ENCODE measurements around the gene CMTM7. TPM values are rescaled to one million over a fixed set of nuclear protein-coding genes. Genes with fewer than 3 reads are reported as not detected.

Gene CMTM7
- total RNA-seq, 1 experiment from 2014 or later = 62.6 TPM

DNA sequence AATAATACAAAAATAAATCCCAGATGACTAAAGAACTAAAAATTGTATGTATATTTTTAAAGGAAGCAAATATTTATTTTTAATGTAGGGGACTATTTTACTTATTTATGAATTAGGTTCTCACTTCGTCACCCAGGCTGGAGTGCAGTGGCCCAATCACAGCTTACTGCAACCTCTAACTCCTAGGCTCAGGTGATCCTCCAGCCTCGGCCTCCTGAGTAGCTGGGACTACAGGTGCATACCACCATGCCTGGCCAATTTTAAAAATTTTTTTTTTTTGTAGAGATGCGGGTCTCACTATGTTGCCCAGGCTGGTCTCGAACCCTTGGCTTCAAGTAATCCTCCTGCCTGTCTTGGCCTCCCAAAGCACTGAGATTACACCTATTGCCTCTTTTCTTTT is 42.6 kb downstream of the CMTM7 start:
- POLR2A ChIA-PET = no interaction called here
- no TSS peak for BruUV-seq (replicated peaks)

More for the DNA sequence above, 42.6 kb downstream of the CMTM7 start:
- ChIA-PET RAD21 (ENCODE audit: low non-redundant PET in 1 of 2, low total read pairs in 2 of 2, uncharacterized antibody in 2 of 2, unreplicated experiment in 2 of 2) (no interaction called here), CTCF (no interaction called here)
- Histone ChIP-seq H3K4me1 (ENCODE audit: control insufficient read depth in 1 of 2, insufficient read depth in 2 of 2, low read length in 2 of 2) (peaks cover 0 to 50% of the 10 kb centered on the region in 2 experiments; a peak in 2 of 4 replicates), H3K4me2 (ENCODE audit: low read length) (no peak overlapping the region), H3K27ac (ENCODE audit: low read depth, low read length) (no peak overlapping the region), H3K36me3 (ENCODE audit: control insufficient read depth in 1 of 2, insufficient read depth in 2 of 2, low read length in 2 of 2) (no peaks in the 10 kb centered on the region; a peak in 1 of 4 replicates), H2AFZ (ENCODE audit: low read depth, low read length, poor library complexity, severe bottlenecking) (no peak overlapping the region), H3K79me2 (ENCODE audit: insufficient read depth, low read length) (peaks cover 97% of the 10 kb centered on the region), H3K9ac (ENCODE audit: low read length) (no peak overlapping the region), H4K20me1 (ENCODE audit: insufficient read depth) (no peaks in the 10 kb centered on the region), H3K27me3 (ENCODE audit: insufficient read depth, low read length) (no peaks in the 10 kb centered on the region), H3K9me2 (ENCODE audit: insufficient read depth) (no peaks in the 10 kb centered on the region), H3K9me3 (ENCODE audit: control insufficient read depth in 1 of 2, insufficient read depth in 1 of 2, low read depth in 1 of 2, low read length in 2 of 2) (no peaks in the 10 kb centered on the region), H3K4me3 (replicated peaks in 1 of 2; ENCODE audit: low read depth in 1 of 2, low read length in 2 of 2) (no peak overlapping the region)
- DNase-seq (ENCODE audit: low read depth, low spot score) = no peak
- no peak for ATAC-seq
- intact Hi-C loops (cut with micrococcal nuclease) = no loop called here
- TF ChIP-seq, protein P1, sequence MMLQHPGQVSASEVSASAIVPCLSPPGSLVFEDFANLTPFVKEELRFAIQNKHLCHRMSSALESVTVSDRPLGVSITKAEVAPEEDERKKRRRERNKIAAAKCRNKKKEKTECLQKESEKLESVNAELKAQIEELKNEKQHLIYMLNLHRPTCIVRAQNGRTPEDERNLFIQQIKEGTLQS (IDR thresholded peaks at IDR 0.05) = no peak
- TF ChIP-seq TCF7L2 (IDR thresholded peaks at IDR 0.05; ENCODE audit: borderline replicate concordance, extremely low read depth, insufficient read depth, insufficient read length) (no peak), SIN3A (IDR thresholded peaks at IDR 0.05; ENCODE audit: low read depth) (no peak), EZH2phosphoT487 (IDR thresholded peaks at IDR 0.05; ENCODE audit: borderline replicate concordance) (no peak), SRF (IDR thresholded peaks at IDR 0.05; ENCODE audit: low read depth) (no peak), ZFX (IDR thresholded peaks at IDR 0.05) (no peak), JUND (IDR thresholded peaks at IDR 0.05) (no peak), EGR1 (IDR thresholded peaks at IDR 0.05; ENCODE audit: low read depth) (no peak), CEBPB (IDR thresholded peaks at IDR 0.05; ENCODE audit: low read depth) (no peak), ELF1 (IDR thresholded peaks at IDR 0.05; ENCODE audit: borderline replicate concordance, low read depth) (no peak), ZNF274 (IDR thresholded peaks at IDR 0.05; ENCODE audit: low read depth, low read length) (no peak), POLR2AphosphoS5 (IDR thresholded peaks at IDR 0.05; ENCODE audit: low read depth, low read length) (no peak)
- TF ChIP-seq, protein P2, sequence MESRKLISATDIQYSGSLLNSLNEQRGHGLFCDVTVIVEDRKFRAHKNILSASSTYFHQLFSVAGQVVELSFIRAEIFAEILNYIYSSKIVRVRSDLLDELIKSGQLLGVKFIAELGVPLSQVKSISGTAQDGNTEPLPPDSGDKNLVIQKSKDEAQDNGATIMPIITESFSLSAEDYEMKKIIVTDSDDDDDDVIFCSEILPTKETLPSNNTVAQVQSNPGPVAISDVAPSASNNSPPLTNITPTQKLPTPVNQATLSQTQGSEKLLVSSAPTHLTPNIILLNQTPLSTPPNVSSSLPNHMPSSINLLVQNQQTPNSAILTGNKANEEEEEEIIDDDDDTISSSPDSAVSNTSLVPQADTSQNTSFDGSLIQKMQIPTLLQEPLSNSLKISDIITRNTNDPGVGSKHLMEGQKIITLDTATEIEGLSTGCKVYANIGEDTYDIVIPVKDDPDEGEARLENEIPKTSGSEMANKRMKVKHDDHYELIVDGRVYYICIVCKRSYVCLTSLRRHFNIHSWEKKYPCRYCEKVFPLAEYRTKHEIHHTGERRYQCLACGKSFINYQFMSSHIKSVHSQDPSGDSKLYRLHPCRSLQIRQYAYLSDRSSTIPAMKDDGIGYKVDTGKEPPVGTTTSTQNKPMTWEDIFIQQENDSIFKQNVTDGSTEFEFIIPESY (IDR thresholded peaks at IDR 0.05; ENCODE audit: extremely low read depth, insufficient replicate concordance, low read length) = no peak
- TF ChIP-seq, protein P3, sequence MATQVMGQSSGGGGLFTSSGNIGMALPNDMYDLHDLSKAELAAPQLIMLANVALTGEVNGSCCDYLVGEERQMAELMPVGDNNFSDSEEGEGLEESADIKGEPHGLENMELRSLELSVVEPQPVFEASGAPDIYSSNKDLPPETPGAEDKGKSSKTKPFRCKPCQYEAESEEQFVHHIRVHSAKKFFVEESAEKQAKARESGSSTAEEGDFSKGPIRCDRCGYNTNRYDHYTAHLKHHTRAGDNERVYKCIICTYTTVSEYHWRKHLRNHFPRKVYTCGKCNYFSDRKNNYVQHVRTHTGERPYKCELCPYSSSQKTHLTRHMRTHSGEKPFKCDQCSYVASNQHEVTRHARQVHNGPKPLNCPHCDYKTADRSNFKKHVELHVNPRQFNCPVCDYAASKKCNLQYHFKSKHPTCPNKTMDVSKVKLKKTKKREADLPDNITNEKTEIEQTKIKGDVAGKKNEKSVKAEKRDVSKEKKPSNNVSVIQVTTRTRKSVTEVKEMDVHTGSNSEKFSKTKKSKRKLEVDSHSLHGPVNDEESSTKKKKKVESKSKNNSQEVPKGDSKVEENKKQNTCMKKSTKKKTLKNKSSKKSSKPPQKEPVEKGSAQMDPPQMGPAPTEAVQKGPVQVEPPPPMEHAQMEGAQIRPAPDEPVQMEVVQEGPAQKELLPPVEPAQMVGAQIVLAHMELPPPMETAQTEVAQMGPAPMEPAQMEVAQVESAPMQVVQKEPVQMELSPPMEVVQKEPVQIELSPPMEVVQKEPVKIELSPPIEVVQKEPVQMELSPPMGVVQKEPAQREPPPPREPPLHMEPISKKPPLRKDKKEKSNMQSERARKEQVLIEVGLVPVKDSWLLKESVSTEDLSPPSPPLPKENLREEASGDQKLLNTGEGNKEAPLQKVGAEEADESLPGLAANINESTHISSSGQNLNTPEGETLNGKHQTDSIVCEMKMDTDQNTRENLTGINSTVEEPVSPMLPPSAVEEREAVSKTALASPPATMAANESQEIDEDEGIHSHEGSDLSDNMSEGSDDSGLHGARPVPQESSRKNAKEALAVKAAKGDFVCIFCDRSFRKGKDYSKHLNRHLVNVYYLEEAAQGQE (IDR thresholded peaks at IDR 0.05; ENCODE audit: low read depth) = no peak

Measured in HCT116 (cell line).